Measurements from ENCODE around the gene INO80E.

The INO80E gene

DNA sequence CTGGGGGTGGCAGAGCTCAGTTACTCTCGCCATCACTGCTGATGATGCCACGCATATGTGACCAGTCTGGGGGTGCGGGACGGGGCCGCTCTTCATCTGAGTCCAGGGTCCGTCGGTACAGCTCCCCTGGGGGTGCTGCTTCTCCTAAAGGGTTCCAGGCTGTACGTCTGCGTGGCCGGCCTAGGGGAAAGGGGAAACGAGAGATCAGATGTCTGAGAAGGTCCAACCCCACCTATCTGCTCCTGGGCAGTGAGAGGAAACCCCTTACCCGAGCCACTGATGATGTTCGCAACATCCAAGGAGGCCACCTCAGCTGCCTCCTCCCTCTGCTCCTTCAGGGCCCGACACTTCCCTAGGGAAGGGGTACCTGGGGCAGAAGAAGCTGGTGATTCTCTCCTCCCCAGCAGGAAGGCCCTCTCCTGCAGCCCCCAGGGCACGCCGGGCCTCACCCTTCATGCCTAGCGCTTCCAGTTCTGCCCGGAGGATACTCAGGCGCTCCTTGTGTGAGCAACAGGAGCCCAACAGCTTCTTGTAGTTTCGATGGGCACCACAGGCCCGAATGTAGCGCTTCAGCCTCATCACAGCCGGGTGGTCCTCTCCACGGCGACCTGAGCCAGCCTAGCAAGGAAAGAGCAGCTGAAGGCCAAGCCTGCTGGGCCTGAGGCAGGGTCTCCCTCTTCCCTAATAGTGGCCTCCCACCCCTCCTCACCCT, 2.7 kb upstream of the INO80E start:
- no peak for DNase-seq

DNA sequence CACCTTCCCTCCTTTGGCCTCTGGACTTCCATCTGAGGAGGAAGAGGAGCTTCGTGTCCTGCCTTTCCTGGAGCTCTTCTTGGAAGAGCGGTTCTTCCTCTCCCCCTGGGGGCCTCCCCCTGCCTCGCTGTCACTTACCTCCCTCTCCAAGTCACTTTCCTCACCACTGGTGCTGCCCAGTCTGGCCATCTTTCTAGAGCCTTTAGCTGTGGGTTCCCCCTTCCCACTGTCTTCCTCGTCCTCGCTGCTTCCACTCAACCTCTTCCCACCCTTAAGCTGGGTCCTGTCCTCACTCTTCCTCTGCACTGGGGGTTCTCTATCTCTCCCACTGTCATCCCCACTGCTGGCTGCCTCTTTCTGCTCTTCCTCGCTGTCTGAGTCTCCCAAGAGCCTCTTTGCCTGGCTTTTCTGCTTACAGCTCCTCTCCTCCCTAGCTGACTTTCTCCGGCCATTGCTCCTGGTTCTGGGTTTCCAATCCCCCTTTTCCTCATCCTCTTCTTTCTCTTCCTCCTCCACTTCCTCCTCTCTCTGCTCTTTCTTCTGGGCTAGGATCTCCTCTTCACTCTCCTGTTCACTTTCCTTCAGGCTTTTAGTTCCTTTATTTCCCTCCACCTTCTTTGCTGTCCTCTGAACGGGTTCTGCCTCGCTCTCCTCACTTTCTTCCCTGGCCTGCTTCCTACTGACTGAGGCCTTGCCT, 2.0 kb upstream of the INO80E start:
- no peak for DNase-seq

DNA sequence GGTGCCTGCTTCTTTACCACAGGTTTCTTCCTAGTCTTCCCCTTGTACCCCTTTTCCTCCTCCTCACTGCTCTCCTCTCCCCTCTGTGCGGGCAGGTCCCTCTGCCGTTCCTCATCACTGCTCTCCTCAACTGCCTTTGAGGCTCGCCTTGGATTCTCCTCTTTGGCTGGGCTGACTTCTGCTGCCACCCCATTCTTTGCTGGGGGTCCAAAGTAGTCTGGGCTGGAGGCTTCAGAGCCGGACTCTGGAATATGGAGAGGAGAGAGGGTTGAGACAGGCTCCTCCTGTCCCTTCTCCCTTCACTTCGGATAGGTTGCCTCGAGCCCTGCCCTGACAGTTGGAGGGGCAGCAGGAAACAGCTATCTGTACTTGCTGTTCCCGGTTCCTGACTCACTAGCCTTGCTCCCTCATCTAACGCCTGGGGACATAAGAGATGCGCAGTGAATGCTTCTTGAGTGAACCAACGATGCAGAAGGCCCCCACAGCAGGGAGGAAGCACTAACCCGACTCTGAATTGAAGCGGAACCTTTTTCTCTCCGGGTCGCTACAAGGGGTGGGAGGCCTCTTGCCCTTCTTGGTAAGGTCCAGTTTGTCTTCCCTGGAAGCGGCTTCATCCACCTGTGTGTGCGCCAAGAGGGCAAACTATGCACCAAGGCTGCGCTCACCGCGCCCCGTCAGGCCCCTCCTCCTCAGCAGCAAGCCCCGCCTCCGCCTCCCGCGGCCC, 1.3 kb upstream of the INO80E start:
- DNase-seq = no peak

DNA sequence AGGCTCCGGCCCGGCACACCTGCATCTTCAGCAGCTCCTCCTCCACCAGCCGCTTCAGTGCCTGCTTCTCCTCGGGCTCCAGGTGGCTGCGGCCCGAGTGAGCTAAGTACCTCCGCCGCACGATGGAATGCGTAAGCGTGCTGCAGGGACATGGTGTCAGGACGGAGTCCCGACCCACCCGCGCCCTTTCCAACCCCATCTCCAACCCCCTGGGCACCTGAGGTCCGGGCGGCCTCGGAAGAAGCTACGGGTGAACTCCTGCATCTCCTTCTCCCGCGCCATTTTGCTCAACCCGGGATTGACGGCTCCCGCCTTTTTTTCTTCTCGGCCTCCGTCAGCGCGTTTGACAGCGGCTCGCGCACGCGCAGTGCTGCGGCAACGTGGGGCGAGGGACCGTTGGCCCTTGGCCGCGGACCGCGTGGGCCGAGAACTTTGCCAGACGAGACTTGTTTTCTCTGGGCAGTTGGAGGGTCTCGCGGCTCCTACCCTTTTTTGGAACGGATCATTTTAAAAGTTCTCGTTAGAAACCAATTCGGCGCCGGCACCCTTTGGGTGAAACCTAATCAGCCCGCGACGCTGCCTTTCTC, 624 bp upstream of the INO80E start, which contains the start of gene HIRIP3:
Gene HIRIP3 (minus strand): TSS at position 294 of the 587 bp plus-strand sequence. CDS start 12 bp downstream, at position 282.
- DNase-seq = peak; percentile 75

DNA sequence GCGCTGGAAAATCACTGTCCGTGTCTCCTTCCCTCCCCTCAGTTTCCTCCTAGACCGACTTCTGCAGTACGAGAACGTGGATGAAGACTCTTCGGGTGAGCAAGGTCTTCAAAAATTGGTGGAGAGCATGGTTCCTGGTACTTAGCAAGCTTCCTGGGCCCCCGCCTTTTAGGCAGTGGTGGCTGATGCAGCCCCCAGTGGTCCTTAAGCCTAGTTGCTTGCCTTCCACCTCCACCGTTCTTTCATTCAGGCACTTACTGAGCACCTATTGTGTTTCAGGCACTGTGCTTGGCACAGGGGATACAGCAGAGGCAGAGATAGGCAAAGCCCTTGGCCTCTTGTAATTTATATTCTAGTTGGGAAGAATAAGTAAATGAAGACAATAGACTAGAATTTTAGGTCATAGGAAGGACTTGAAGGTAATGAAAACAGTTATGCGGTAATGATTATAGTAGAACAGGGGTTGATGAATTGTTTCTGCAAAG, 767 bp downstream of the INO80E start:
- DNase-seq = no peak

DNA sequence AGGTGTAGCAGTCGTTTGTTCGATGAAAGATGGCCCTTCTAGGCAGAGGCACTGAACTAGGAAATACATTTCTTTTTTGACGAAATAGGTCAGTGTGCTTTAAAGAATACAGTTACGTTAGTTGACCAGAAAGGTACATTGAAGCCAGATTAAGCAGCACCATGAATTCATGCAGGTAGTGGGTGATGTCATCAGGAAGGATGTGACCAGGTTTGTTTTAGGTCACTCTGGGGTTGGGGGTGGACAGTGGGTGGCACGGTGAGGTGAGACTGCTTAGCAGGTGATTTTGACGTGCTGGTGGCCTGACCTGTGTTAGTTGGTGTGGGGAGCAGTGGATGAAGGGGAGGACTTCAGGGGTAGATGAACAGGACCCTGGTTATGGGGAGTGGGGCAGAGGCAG, 3.6 kb downstream of the INO80E start:
- DNase-seq = no peak

DNA sequence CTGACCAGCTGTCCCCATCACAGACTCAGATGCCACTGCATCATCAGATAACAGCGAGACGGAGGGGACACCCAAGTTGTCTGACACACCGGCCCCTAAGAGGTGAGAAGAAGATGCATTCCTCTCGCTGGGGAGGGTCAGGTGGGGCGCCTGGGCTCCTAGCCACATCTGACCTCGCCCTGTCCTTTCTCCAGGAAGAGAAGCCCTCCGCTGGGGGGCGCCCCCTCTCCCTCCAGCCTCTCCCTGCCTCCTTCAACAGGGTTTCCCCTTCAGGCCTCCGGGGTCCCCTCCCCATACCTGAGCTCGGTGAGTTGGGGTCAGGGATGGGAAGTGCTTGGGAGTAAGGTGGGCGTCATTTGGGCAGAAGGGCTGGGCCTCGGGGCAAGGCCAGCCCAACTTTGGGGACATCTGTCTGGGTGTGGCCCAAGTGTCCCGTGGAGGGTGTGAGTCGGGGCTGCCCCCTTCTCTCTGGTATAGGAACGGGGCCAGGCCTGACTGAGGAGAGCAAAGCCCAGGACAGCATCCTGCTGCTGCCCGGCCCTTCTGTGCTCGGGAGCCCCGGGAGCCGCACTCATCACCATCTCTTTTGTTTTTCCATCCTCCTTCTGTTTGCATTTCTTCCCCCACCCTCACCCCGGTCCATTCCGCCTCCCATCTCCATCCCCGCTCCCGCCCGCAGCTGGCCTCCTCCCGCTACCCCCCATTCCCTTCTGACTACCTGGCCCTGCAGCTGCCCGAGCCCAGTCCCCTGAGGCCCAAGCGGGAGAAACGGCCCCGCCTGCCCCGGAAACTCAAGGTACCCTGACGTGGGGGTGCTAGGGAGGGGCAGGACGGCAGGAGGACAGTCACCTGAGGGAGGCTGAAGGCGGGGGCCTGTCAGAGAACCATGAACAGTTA, 4.9 kb downstream of the INO80E start:
- DNase-seq = no peak

DNA sequence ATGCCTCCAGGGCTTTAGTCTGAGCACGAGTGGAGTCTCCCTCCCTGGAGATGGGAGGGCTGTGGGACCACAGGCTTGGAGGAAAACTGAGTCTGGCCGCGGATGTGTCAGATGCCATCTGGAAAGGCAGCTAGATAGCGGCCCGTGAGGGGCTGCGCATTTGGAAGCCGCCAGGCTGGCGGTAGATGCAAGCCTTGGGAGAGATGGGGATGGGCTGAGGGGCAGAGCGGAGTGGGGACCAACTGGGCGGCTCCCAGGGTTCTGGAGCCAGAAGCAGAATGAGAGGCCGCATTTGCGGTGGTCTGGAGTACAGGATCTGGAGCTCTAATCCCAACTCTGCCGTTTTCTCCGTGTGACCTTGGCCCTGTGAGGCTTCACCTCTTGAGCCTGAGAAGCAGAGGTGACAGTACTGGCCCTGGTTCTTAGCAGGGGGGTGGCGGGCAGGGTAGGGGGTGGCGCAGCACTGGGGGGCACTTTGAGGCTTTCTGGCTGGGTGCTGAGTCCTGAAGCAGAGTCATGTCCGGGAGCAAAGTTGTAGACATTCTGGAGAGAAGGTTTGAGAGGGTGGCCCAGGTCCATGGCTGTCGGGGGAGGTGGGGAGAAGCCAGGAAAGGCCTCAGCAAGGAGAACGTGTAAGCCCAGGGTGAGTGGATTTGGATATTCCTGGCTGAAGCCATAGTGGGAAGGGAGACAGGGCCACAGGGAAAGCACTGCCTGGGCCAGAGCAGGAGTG, 6.7 kb downstream of the INO80E start:
- DNase-seq = no peak

DNA sequence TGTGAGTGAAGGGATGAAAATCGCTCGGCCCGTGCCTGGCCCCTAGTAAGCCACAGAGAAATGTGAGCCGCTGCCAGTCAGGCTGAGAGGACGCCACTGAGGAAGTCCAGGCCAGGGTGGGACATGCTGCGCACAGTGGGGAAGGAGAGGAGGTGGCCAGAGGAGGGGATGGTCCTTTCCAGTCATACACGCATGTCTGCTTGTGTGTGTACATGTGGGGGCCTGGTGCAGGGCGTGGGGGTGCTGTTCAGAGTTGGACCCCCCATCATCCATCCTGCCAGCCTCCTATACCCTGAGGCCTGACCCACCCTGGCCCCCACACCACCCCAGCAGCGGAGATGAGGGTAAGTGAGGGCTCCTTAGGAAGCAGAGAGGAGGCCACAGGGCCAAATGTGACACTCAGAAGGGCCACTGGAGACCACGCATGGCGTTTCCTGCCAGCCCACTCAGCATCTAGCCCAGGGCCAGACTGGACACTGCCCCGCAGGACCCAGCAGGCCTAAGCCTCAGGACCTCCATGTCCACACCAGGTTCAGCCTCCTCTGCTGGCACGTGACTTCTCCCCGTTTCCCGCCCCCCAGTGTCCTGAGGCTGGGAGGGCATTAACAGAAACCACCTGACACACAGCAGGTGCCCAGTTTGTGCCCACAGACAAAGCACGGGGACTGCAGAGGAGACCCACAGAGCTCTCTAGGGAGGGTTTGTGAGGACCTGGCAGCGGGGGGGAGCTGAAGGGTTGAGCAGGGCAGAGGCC, 7.8 kb downstream of the INO80E start:
- DNase-seq = no peak

DNA sequence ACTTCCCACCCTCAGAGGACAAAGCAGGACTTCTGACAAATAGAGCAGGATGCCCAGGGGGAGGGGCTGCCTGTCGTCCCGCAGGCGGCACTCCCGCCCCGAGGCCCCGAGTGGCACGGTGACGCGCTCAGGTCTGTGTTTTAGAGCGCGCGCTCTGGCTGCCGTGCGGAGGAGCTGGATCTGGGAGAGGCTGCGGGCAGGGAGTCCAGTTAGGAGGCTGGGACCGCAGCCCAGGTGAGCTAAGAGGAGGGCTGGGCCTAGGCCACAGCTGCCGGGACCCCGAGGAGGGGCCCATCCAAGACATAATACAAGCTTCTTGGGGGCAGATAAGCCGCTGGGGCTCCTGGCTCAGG, 8.4 kb downstream of the INO80E start:
- DNase-seq = no peak

DNA sequence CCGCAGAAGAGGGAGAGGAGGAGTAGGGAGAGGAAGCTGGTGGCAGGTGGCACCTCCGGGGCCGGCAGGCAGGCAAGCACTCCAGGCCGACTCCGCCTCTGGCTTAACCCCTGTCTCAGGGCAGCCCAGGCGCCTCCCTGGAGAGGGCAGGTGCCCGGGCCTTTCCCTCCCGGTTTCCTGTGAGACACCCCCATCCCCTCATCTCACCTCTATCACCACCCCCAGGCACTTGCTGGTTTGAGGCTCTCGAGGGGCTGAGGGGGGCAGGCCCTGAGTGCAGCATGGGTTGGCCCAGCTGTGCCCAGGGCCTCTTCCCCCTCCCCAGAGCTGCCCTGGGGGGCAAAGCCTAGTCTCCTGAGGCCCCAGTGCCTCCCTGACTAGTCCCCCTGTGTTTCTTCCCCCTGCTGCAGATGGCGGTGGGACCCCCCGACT, 8.8 kb downstream of the INO80E start:
- no peak for DNase-seq

DNA sequence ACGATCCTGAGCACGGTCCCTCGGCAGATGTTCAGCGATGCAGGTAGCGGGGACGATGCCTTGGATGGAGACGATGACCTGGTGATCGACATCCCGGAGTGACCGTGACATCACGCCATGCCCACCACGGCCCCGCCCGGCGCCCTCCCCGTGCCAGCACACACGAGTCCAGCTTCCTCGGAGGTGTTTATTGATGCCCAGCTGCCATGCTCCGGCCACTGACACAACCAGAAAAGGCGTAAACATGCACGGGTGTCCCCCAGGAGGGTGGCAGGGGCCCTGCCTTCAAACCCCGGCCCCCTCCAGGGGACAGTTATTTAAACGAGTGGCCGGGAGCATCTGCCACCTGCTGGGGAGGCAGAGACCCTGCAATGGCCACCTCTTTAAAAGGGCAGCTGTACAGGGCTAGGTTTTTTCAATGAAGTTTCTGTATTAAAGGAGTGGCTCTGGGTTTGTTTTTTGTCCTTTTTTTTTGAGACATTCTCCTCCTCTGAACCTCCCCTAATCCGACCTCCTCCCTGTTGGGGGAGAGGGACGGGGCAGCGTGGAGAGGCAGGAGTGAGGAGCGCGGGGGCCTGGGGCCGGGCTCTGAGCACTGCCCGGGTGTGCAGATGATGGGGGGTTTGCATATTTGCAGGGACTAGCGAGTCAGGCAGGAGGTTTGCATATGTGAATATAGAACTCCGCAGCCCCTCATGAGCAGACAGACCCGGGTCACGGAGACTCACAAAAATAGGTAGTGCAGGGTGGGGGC, 9.5 kb downstream of the INO80E start:
- DNase-seq = no peak

DNA sequence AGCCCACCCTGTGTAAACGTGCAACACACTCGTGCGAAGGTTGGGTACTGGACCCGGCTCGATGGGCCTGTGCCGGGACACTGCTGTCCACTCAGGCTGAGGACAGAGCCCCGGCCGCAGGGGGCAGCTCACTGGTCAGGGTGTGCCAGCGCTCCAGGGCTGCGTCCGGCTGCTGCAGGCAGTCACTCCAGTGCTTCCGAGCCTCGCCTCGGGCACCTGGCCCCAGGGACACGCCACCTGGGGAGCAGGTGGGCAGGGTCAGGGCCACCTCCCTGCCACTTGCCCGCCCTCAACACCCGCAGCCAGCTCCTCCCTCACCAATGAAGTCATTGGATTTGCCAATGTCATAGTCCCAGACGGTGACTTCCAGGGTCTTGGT, 10.0 kb downstream of the INO80E start:
- DNase-seq = no peak

DNA sequence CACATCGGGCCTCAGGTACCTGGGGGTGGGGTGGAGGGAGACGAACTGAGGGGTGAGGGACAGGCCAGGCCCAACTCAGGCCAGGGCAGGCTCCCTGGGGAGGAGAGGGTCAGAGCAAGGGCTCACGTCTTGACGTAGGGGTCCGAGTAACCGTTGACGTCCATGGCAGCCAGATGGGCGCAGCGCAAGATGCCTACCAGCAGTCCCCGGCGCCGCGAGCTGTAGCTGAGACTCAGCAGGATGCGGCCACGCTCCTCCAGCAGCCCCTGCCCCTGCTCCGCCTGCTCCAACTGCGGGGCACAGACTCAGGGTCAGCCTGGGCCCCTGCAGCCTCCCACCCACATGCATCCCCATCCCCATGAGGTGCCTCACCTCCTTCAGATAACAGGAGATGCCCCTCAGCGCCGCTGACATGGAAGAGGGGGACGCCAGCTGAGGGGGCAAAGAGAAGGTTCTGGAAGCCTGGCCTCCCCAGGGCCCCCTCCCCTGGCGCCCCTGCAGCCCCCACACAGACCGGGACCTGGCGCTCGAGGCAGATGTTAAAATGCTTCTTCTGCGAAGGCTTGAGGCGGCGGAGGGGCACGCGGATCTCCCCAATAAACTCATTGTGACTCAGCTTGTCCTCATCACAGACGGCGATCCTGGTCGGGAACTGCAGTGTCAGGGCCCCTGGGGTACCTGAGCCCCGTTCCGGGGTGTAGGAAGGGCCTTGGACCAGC, 10.8 kb downstream of the INO80E start:
- DNase-seq = no peak

DNA sequence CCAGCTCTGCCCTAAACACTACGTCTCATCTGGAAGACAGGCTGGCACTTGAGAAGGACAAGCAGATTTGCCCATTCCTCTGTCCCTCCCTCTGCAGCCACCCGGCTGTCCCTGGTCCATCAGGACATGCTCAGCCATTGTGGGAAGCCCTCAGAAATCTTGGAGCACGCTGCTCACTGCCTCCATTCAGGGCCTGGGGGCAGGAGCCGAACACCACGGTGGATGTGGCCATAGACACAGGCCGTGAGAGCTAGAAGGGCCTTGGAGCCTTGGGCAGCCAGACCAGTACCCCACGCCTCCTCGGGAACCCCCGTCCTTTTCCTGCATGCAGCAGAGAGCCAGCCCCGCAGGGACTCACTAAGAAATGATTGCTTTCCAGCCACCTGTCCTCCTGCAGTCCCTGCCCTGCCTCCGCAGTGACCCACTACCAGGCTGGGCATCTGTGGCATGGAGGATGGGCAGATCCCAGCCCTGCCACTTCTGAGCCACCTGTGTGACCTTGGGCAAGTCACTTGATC, 11.4 kb downstream of the INO80E start:
- no peak for DNase-seq

DNA sequence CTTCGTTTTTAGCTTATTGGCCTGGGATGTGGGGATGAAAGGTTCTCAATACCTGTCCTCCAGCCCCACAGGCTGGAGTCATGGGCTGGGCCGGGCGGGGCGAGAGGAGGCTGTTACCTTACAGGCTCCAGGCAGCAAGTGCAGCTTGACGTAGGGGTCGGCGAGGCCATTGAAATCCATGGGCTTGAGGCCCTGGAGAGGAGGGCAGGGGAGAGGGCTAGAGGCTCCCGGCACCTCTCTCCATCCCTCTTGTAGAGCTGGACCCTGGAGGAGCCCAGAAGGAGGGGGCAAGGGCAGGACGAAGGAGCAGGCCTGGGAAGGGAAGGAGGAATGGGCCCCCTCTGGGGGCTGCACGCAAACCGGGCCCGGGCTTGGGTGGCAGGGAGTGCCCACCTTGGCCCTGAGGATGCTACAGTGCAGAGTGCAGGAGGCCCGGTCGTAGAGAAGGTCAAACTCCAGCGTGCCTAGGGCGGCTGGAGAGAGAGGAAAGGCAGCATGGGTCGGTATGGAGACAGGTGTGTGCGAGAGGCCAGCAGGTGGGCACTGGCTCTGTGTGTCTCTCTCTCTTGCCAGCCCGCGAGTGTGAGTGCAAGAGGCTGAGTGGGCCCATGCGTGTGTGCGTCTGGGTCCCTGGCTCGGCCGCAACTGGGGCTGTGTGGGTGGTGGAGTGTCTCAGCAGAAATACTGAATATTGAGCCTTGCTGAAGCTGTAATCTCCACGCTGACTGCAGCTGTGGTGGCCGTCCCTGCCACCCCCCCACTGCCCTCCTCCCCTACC, 13.2 kb downstream of the INO80E start:
- no peak for DNase-seq

DNA sequence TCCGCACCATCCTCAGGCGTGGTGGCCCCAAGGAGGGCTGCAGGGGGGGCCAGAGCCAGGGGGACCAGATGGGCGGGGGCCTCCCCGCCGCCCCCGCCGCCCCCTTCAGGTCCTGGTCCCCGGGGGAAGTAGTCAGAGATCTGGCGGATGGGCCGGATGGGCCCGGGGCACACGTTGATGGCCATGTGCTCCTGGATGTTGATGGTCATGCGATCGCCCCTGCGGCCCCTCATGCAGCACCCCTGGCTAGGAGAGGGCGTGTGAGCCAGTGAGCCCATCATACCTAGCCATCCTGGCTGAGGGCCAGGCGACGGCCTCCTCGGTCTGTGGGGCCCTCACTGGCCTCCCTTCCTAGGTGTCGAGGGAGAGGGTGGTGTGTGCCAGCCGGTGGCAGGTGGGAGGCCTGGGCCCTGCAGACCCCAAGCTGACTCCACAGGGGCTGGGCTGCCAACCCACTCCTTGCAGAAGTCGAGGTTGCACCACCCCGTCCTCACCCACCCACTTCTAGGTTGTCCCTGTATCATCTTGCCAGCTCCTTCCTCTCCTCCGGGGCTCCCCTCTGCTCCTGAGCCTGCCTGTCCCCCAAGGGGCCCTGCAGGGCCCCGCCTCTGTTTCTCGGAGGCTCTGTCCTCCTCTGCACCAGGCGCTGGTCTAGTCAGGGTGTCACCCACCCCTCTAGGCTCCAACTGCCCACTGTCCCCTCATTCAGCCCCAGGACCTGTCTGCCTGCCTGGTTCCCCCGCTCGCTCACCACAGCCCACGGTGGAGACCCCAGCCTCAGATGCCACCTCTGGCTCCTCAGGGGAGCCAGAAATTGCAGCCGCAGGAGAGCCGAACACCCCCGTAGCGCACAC, 14.2 kb downstream of the INO80E start:
- no peak for DNase-seq
